Stomach (tissue), 4 donors: Measurements from ENCODE around the gene CASP1.

Experiments used
- POLR2A ChIP-seq, 4 donors: fragments of 450-650 bp; IDR thresholded peaks; one replicate each; pipeline ENCODE4 v1.6.1; 2016; ENCODE audit warnings: antibody characterized with exemption in 4 of 4, control low read depth in 2 of 4, mild to moderate bottlenecking in 1 of 4, moderate library complexity in 1 of 4
- TF ChIP-seq, protein P1 (sequence below), 7 experiments: fragments of 450-650 bp in 4 of 7; fragments of 200-600 bp in 3 of 7; sonication (generic) in 3 of 7; IDR thresholded peaks; one replicate each; pipeline ENCODE4 v1.5.1; 2016 to 2019; ENCODE audit warnings: antibody characterized with exemption in 7 of 7, control low read depth in 2 of 7, mild to moderate bottlenecking in 1 of 7

DNA sequence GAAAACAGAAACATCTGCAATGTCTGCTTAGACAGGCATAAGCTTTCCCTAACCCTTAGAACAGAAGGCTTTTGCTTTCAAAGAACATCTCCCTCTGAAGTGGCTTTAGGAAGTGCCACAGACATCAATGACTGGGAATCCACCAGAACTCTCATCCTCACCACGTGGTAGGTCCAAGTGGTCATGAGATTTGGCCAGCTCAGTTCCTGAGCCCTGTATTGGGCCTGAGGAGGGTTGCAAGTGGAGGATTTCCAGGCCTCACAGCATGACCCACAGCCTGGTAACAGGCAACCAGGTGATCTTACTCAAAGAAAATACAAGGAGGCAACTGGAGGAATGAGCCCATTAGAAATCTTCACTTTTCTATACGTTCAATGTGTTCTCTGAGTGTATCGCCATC, 1.6 kb downstream of the CASP1 start:
- TF ChIP-seq, protein P1, sequence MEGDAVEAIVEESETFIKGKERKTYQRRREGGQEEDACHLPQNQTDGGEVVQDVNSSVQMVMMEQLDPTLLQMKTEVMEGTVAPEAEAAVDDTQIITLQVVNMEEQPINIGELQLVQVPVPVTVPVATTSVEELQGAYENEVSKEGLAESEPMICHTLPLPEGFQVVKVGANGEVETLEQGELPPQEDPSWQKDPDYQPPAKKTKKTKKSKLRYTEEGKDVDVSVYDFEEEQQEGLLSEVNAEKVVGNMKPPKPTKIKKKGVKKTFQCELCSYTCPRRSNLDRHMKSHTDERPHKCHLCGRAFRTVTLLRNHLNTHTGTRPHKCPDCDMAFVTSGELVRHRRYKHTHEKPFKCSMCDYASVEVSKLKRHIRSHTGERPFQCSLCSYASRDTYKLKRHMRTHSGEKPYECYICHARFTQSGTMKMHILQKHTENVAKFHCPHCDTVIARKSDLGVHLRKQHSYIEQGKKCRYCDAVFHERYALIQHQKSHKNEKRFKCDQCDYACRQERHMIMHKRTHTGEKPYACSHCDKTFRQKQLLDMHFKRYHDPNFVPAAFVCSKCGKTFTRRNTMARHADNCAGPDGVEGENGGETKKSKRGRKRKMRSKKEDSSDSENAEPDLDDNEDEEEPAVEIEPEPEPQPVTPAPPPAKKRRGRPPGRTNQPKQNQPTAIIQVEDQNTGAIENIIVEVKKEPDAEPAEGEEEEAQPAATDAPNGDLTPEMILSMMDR (IDR thresholded peaks at IDR 0.05): no peak
- no peak for TF ChIP-seq POLR2A (IDR thresholded peaks at IDR 0.05)
